ENCODE data around the gene TKTL1. TPM values are rescaled to one million over a fixed set of nuclear protein-coding genes. Genes with fewer than 3 reads are reported as not detected.
"Not testable (repeated sequence)": the region's sequence is repeated elsewhere in the genome, so short reads cannot be mapped to it uniquely, and the experiment has no call there.

The TKTL1 gene
- total and polyA plus RNA-seq, 2 experiments from 2014 or later: not detected

- TF ChIP-seq ZNF462 (CRISPR knock-in tag; IDR thresholded peaks at IDR 0.05) (no peak), POLR2AphosphoS5 (IDR thresholded peaks at IDR 0.05; ENCODE audit: low read depth) (no peak), JUNB (IDR thresholded peaks at IDR 0.05; ENCODE audit: unreplicated experiment) (no peak), EZH2 (IDR thresholded peaks at IDR 0.05; ENCODE audit: low read depth, unreplicated experiment) (no peak), EZH2phosphoT487 (IDR thresholded peaks at IDR 0.05; ENCODE audit: unreplicated experiment) (no peak)
These were observed 2.7 kb downstream of the TKTL1 start (continued) for GRCh38 chrX:154298312-154298711.

GRCh38 chrX:154300816-154301215, 5.2 kb downstream of the TKTL1 start:
- Mint-ChIP-seq H3K9me3 (no peaks in the 10 kb centered on the region; the same call in 2 of the 3 replicates), H3K27me3 (ENCODE audit: insufficient read depth, low read depth, poor library complexity) (peaks cover 6% of the 10 kb centered on the region), H3K4me3 (no peak overlapping the region), H3K27ac (no peak overlapping the region), H3K4me1 (0 out of 3 replicates have a peak, but pooled peaks cover 6% of the 10 kb centered on the region), H3K36me3 (ENCODE audit: low read depth) (no peaks in the 10 kb centered on the region)
- Histone ChIP-seq H3F3A (replicated peaks; ENCODE audit: low read depth) (no peaks in the 10 kb centered on the region), H4K20me1 (replicated peaks; ENCODE audit: insufficient read depth) (no peaks in the 10 kb centered on the region), H3K27me3 (ENCODE audit: insufficient read depth) (no peaks in the 10 kb centered on the region), H3K27ac (ENCODE audit: low read depth) (no peak overlapping the region), H3K4me1 (ENCODE audit: insufficient read depth) (no peaks in the 10 kb centered on the region), H3K4me3 (no peak overlapping the region), H3K79me2 (replicated peaks; ENCODE audit: insufficient read depth) (no peaks in the 10 kb centered on the region), H3K4me2 (no peak overlapping the region), H3K9me2 (ENCODE audit: insufficient read depth) (no peaks in the 10 kb centered on the region), H2AFZ (no peak overlapping the region), H3K36me3 (ENCODE audit: insufficient read depth) (no peaks in the 10 kb centered on the region)
- ATAC-seq: no peak
- no peak for DNase-seq (ENCODE audit: low spot score)
- TF ChIP-seq NANOG (IDR thresholded peaks at IDR 0.05; ENCODE audit: borderline replicate concordance) (no peak), POLR2AphosphoS5 (IDR thresholded peaks at IDR 0.05; ENCODE audit: low read depth) (no peak), CREB1 (CRISPR knock-in tag; IDR thresholded peaks at IDR 0.05; ENCODE audit: low read depth) (no peak), CTCF (conservative IDR thresholded peaks at IDR 0.05; ENCODE audit: low read depth in 2 of 2) (no peak), JUNB (IDR thresholded peaks at IDR 0.05; ENCODE audit: unreplicated experiment) (no peak), STAT1 (IDR thresholded peaks at IDR 0.05; ENCODE audit: unreplicated experiment) (no peak)

GRCh38 chrX:154302998-154303397, 7.4 kb downstream of the TKTL1 start:
- H3K9me3 Mint-ChIP-seq; H3K36me3 ChIP-seq (ENCODE audit: insufficient read depth); H2AFZ ChIP-seq; H3K27me3 Mint-ChIP-seq (ENCODE audit: insufficient read depth, low read depth, poor library complexity); H3K27ac Mint-ChIP-seq; H3K4me2 ChIP-seq; H3K36me3 Mint-ChIP-seq (ENCODE audit: low read depth); H3K27me3 ChIP-seq (ENCODE audit: insufficient read depth); H3K4me1 ChIP-seq (ENCODE audit: insufficient read depth); H3F3A ChIP-seq (replicated peaks; ENCODE audit: low read depth); H3K4me1 Mint-ChIP-seq; H3K79me2 ChIP-seq (replicated peaks; ENCODE audit: insufficient read depth); H3K4me3 Mint-ChIP-seq; H3K4me3 ChIP-seq; DNase-seq (ENCODE audit: low spot score); H4K20me1 ChIP-seq (replicated peaks; ENCODE audit: insufficient read depth); H3K27ac ChIP-seq (ENCODE audit: low read depth); H3K9me2 ChIP-seq (ENCODE audit: insufficient read depth); ATAC-seq: not testable (repeated sequence)
